KMS-11 (cell line): ENCODE data around the gene FOXJ2.

ENCODE experiments used
- H2AFZ ChIP-seq: fragments of 200-600 bp; sonication (generic); 2 replicates; pipeline ENCODE4 v1.6.1; 2016; ENCODE audit warnings: antibody characterized with exemption, mixed run types, low read depth
- H3K27ac ChIP-seq: fragments of 200-600 bp; sonication (generic); 2 replicates; pipeline ENCODE4 v1.6.1; 2016; ENCODE audit warnings: mild to moderate bottlenecking, mixed run types
- H3K27me3 ChIP-seq: fragments of 200-600 bp; sonication (generic); 2 replicates; pipeline ENCODE4 v1.6.1; 2017; ENCODE audit warnings: mild to moderate bottlenecking, low read depth, mixed run types, moderate library complexity; ENCODE audit not compliant: insufficient read depth
- H3K36me3 ChIP-seq: fragments of 200-600 bp; sonication (generic); 2 replicates; pipeline ENCODE4 v1.6.1; 2017; ENCODE audit warnings: mild to moderate bottlenecking, mixed run types; ENCODE audit not compliant: insufficient read depth
- H3K4me1 ChIP-seq: fragments of 200-600 bp; sonication (generic); 2 replicates; pipeline ENCODE4 v1.6.1; 2016; ENCODE audit warnings: mild to moderate bottlenecking, low read depth, mixed run types; ENCODE audit not compliant: poor library complexity, severe bottlenecking
- H3K4me2 ChIP-seq: fragments of 200-600 bp; sonication (generic); 2 replicates; pipeline ENCODE4 v1.7.0; 2016; ENCODE audit warnings: mild to moderate bottlenecking, mixed run types
- H3K4me3 ChIP-seq: fragments of 200-600 bp; sonication (generic); IDR thresholded peaks from 2 replicates; pipeline ENCODE4 v1.6.1; 2017; ENCODE audit warnings: low read depth, low read length, mixed read lengths; ENCODE audit not compliant: insufficient read depth
- H3K79me2 ChIP-seq: fragments of 200-600 bp; sonication (generic); 2 replicates; pipeline ENCODE4 v1.6.1; 2016; ENCODE audit warnings: low read depth, mixed run types; ENCODE audit not compliant: insufficient read depth
- H3K9ac ChIP-seq: fragments of 200-600 bp; sonication (generic); 2 replicates; pipeline ENCODE4 v1.6.1; 2016; ENCODE audit warnings: mild to moderate bottlenecking, mixed run types
- H4K20me1 ChIP-seq: fragments of 200-600 bp; sonication (generic); 2 replicates; pipeline ENCODE4 v1.6.1; 2016; ENCODE audit warnings: mild to moderate bottlenecking, mixed run types; ENCODE audit not compliant: insufficient read depth
- CTCF ChIP-seq: fragments of 200-600 bp; sonication (generic); conservative IDR thresholded peaks from 2 replicates; pipeline ENCODE4 v1.6.1; 2017; ENCODE audit warnings: low read depth, mild to moderate bottlenecking, antibody characterized with exemption, low read length, moderate library complexity, mixed read lengths

FOXJ2 gene

GRCh38 chr12:8018666-8019581, 13.6 kb upstream of the FOXJ2 start:
- Histone ChIP-seq H3K27ac (no peak overlapping the region), H3K9ac (no peak overlapping the region), H3K79me2 (no peaks in the 10 kb centered on the region), H3K4me3 (no peak overlapping the region), H4K20me1 (no peaks in the 10 kb centered on the region), H2AFZ (no peak overlapping the region), H3K4me1 (no peaks in the 10 kb centered on the region), H3K36me3 (no peaks in the 10 kb centered on the region), H3K27me3 (no peaks in the 10 kb centered on the region; the same call in 1 of the 2 replicates), H3K4me2 (no peak overlapping the region)
- TF ChIP-seq CTCF, result no peak

DNA sequence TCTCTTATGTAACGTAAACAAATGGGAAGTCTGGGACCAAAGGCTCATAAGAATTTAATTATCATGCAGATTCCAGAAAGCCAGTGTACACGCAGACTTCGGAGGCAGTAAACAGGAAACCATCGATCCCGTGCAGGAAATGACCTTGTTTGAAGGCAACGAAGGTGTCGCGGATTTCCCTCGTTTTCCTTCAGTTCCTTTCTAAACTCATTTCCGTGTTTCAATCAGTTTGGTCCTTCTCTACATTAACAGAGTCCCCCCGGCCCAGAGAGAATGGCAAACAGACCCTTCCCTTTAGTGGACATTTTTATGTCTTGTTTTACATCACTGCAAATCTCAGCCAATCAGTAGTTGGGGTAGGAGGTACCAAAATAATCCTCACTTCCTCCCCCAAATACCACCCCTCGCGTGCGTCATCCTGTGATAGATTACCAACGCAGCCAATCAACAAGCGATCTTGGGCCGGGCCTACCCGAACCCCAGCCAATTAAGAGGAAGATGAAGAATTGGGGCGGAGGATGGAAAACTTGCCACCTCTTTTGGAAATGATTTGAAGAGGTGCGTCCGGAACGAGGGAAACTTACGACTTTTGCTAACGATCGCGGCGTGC, 6.1 kb upstream of the FOXJ2 start:
- no peak for TF ChIP-seq CTCF
- no peak overlapping the region for H3K4me3 ChIP-seq
- H3K27me3 ChIP-seq, result no peaks in the 10 kb centered on the region
- H4K20me1 ChIP-seq, result no peaks in the 10 kb centered on the region
- peak overlapping the region; percentile 68 for H3K4me2 ChIP-seq
- peaks cover 13% of the 10 kb centered on the region for H3K4me1 ChIP-seq
- H3K36me3 ChIP-seq, result no peaks in the 10 kb centered on the region
- H3K27ac ChIP-seq, result peak overlapping the region; percentile 97
- H3K9ac ChIP-seq, result peak overlapping the region; percentile 76
- H3K79me2 ChIP-seq, result no peaks in the 10 kb centered on the region
- H2AFZ ChIP-seq, result peak overlapping the region; percentile 77

- Histone ChIP-seq H3K9ac (no peak overlapping the region), H2AFZ (peak overlapping the region; percentile 77; the same call in 1 of the 2 replicates)
Observed at GRCh38 chr12:8027856-8028255, 4.7 kb upstream of the FOXJ2 start.

DNA sequence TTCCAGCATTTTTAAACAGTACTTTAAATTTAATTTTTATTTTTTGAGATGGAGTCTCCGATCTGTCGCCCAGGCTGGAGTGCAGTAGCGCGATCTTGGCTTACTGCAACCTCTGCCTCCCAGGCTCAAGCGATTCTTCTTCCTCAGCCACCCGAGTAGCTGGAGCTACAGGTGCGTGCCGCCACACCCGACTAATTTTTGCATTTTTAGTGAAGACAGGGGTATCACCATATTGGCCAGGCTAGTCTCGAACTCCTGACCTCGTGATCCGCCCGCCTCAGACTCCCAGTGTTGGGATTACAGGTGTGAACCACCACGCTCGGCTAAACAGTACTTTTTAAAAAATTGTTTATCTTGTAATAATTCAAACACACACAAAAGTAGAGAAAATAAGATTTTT, 4.2 kb upstream of the FOXJ2 start:
- Histone ChIP-seq H3K27me3 (no peaks in the 10 kb centered on the region), H2AFZ (no peak overlapping the region), H3K9ac (no peak overlapping the region), H4K20me1 (no peaks in the 10 kb centered on the region), H3K36me3 (no peaks in the 10 kb centered on the region), H3K27ac (no peak overlapping the region), H3K4me1 (peaks cover 20% of the 10 kb centered on the region), H3K4me2 (no peak overlapping the region; the same call in 1 of the 2 replicates), H3K4me3 (no peak overlapping the region), H3K79me2 (no peaks in the 10 kb centered on the region)
- TF ChIP-seq CTCF, result no peak

More at GRCh38 chr12:8027856-8028255, 4.7 kb upstream of the FOXJ2 start:
- no peak for TF ChIP-seq CTCF
- H3K36me3 ChIP-seq, result no peaks in the 10 kb centered on the region
- no peaks in the 10 kb centered on the region for H4K20me1 ChIP-seq
- H3K79me2 ChIP-seq, result no peaks in the 10 kb centered on the region
- peak overlapping the region; percentile 97; the same call in 1 of the 2 replicates for H3K27ac ChIP-seq
- H3K4me1 ChIP-seq, result peaks cover 20% of the 10 kb centered on the region
- H3K4me2 ChIP-seq, result peak overlapping the region; percentile 67; the same call in 1 of the 2 replicates
- H3K27me3 ChIP-seq, result no peaks in the 10 kb centered on the region
- no peak overlapping the region for H3K4me3 ChIP-seq
